GM18511 (cell line): ENCODE data around the gene HEYL.
A peak's percentile ranks its signal among the peaks of the same experiment; 100 is the strongest.
"Not testable (repeated sequence)": the region's sequence is repeated elsewhere in the genome, so short reads cannot be mapped to it uniquely, and the experiment has no call there.

Source experiments
- ATAC-seq: cut with Tn5 transposase; IDR thresholded peaks from one replicate; pipeline ENCODE4 v1.9.1; 2021; ENCODE audit warnings: mild to moderate bottlenecking, moderate library complexity; ENCODE audit not compliant: unreplicated experiment

The HEYL gene

GRCh38 chr1:39613250-39613649, 26.2 kb downstream of the HEYL start:
- ATAC-seq: no peak

- no peak for ATAC-seq
Observed at GRCh38 chr1:39609618-39610331, 29.7 kb downstream of the HEYL start.

GRCh38 chr1:39608921-39609320, 30.5 kb downstream of the HEYL start:
- ATAC-seq: no peak

- ATAC-seq: not testable (repeated sequence)
Observed at GRCh38 chr1:39603677-39604076, 35.8 kb downstream of the HEYL start.

GRCh38 chr1:39601667-39602255, 37.7 kb downstream of the HEYL start:
- not testable (repeated sequence) for ATAC-seq

GRCh38 chr1:39596163-39596562, 43.3 kb downstream of the HEYL start:
- no peak for ATAC-seq

- no peak for ATAC-seq
Observed at GRCh38 chr1:39593386-39593785, 46.1 kb downstream of the HEYL start.

- no peak for ATAC-seq
Observed at GRCh38 chr1:39592069-39592468, 47.4 kb downstream of the HEYL start.

GRCh38 chr1:39590546-39590945, 48.9 kb downstream of the HEYL start:
- ATAC-seq: no peak

GRCh38 chr1:39585933-39586332, 53.5 kb downstream of the HEYL start:
- ATAC-seq: no peak

GRCh38 chr1:39576016-39576657, 63.3 kb downstream of the HEYL start:
- peak; percentile 49 for ATAC-seq

GRCh38 chr1:39575191-39576015, 64.0 kb downstream of the HEYL start:
- ATAC-seq: no peak

GRCh38 chr1:39574646-39575045, 64.8 kb downstream of the HEYL start:
- no peak for ATAC-seq
